Retina (tissue), 1 donor: Measurements from ENCODE around the gene MGRN1.

Source experiments
- DNase-seq: peaks from one replicate; pipeline ENCODE4 v3.0.0-alpha.2; 2016

MGRN1 gene

GRCh38 chr16:4677390-4677789 lies 52.8 kb downstream of the MGRN1 start:
- no peak for DNase-seq

GRCh38 chr16:4677994-4678393 lies 53.4 kb downstream of the MGRN1 start:
- DNase-seq, result no peak

DNA sequence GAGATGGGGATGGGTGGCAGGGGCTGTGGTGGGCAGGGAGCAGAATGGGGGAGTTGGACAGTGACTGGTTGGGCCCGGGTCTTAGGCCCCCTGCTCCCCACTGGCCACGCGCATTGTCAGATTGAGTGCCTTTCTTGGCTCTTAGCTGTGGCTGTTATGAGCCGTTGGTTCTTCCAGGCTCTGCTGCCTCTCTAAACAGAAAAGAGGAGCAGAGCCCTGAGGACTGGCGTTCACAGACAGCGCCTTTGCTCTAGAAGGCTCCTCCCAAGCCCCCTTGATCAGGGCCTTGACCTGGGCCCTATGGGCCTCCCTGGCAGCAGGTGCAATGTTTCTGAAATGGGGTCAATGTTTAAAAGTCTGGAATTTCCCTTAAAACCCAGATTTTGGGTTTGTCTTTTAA lies 54.0 kb downstream of the MGRN1 start:
- DNase-seq, result no peak

DNA sequence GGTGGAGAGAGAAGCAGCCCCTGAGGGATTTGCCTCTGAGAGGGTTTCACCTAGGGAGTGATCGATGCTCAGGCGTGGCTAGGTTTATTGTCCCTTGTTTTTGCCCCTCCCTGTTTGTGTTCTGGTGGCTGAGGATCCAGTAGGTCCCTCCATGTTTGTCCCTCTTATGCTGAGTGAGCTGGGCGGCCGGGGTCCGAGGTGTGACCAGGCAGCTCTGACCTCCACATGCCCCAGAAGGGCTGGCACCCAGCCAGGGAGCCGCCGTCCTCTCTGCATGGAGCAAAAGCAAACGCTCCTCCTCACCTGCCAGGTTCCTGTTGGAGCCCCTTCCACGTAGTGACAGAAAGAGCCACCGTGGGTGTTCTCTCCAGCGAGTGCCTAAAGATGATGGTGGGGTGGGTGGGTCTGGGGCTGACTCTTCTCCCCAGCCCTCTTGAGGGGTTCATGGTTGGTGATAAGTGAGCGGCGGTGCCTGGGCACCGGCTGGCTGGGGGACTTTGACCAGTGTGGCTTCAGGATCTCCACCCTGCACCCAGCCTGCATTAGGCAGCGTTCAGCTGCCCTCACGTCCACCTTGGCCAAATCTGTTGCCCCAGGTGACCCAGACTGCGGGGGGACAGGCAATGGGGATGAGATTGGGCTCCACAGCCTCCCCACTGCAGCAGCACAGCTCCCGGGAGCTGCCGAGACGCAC lies 54.7 kb downstream of the MGRN1 start:
- no peak for DNase-seq

DNA sequence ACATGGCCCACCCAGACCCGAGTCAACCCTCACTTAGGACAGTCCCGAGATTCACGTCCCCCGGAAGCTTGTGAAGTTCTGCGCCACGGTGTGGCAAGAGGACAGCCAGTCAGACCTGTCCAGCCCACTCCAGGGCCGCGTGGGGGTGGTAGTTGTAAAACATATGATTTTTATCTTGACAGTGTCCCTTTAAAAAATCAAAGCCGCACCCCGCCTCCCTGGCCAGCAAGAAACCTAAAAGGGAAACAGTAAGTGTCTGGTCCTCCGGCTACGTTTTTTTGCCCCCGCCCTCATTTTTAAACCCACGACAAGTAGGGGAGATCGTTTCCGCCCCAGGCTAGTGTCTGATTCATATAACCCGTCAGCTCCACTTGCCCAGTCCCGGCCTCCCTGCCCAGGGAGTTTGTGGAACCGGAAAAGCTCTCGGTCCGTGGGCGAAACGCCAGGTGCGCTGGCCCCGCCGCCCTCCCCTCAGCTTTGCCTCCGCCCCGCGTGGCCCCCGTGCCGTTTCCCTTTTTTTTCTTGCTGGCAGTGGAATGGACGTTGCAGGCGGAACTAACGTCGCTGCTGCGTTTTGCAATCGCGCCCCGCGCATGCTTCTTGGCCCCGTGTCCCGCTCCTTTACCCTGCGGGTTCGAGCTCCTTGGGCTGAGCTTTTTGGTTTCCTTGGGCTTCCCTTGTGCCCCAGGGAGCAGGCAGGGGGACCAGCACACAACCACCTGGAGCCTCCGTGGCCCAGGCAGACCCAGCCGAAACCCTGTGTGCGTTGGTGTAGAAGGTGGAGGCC lies 55.4 kb downstream of the MGRN1 start:
- no peak for DNase-seq

- no peak for DNase-seq
Observed at GRCh38 chr16:4680673-4681470, 56.2 kb downstream of the MGRN1 start.

DNA sequence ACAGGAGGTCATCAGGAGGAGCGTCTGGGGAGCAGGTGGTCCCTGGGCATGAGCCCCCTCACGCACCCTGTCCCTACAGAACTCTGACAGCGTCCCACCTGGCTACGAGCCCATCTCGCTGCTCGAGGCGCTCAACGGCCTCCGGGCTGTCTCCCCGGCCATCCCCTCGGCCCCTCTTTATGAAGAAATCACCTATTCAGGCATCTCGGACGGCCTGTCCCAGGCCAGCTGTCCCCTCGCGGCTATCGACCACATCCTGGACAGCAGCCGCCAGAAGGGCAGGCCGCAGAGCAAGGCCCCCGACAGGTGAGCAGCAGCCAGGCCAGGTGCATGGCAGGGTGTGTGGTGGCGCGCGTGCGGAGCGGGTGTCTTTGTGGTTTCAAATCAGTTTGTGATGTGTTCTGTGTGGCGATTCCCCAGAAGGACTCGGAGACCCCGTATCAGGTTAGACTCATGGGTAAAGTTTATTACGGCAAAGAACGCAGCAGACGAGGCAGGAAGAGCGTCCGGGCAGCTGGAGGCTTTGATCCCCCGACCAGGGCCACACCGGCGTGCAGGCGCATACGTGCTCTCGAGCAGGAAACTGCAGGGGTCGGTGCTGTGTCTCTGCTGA lies 57.0 kb downstream of the MGRN1 start:
- no peak for DNase-seq

DNA sequence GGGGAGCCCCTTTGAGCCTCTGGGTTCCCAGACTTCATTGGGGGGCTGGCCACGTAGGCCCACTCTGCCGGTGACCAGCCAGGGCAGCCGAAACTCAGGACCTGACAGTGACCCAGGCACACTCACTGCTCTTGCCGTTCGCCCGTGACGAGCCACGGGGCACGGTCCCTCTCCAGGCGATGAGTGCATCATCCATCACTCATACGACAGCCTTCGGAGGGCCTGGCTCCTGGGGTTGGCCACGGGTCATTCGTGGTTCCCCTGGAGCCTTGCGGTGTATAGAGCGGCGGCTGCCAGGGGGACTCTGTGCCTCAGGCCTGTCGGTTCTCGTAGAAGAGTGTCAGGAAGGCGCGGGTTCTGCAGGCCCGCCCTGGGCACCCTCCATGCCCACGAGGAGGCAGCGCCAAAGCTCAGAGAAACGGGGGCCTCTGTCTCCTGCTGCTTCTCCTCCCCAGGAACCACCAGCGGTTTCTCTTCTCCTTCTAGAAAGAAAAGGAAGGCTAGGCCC lies 57.5 kb downstream of the MGRN1 start:
- no peak for DNase-seq

GRCh38 chr16:4682616-4683254 lies 58.1 kb downstream of the MGRN1 start:
- no peak for DNase-seq

DNA sequence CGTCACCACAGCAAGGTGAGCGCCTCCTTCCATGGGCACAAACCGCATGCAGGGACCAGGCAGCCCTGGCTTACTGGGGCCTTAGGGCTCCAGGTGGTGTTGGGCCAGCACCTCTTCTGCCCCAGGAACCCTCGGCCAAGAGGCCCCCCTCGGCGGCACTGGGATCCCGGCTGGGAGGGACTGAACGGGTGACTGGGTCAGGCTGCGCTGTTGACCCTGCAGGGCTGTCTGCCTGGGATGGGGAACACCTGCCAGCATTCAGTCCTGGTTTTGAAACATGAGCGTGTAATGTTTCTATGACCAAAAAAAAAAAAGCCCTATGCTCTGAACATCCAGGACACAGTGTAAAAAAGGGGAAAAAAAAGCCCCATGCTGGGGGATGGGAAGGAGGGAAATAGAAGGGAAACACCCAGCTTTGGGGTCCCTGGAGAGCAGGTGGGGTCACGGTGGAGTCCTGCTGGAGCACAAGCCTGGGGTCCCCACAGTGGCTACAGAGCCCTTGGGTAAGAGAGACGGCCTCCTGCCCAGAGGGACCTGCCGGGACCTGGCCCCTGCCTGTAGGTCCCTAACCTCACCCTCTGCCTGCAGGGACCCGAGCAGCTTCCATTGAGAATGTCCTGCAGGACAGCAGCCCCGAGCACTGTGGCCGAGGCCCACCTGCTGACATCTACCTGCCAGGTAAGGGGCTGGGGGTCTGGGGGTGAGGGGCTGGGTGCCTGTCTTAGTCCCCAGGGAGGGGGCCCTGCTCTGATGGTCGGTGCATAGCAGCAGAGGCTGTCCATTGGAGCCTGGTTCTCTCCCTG lies 58.8 kb downstream of the MGRN1 start:
- no peak for DNase-seq

GRCh38 chr16:4684058-4684715 lies 59.6 kb downstream of the MGRN1 start:
- DNase-seq, result no peak

DNA sequence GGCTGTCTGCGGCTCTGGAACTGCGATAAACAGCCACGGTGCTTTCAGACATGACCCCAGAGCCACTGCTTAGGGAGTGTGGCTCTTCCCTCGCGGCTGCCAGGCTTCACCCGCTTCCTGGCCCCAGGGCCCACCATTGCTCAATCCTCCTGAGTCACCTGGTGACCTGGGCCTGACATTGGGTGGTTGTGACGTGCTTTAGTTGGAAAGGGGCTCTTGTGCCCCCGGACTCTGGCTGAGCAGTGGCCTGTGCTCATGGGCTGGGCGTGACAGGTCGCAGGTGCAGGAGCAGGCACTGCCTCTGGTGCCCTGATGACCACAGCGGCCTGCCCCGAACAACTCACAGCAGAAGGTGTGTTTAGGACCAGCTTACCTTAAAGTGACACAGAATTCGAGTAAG lies 60.1 kb downstream of the MGRN1 start:
- DNase-seq, result no peak

- no peak for DNase-seq
Observed at GRCh38 chr16:4685292-4685691, 60.7 kb downstream of the MGRN1 start.

DNA sequence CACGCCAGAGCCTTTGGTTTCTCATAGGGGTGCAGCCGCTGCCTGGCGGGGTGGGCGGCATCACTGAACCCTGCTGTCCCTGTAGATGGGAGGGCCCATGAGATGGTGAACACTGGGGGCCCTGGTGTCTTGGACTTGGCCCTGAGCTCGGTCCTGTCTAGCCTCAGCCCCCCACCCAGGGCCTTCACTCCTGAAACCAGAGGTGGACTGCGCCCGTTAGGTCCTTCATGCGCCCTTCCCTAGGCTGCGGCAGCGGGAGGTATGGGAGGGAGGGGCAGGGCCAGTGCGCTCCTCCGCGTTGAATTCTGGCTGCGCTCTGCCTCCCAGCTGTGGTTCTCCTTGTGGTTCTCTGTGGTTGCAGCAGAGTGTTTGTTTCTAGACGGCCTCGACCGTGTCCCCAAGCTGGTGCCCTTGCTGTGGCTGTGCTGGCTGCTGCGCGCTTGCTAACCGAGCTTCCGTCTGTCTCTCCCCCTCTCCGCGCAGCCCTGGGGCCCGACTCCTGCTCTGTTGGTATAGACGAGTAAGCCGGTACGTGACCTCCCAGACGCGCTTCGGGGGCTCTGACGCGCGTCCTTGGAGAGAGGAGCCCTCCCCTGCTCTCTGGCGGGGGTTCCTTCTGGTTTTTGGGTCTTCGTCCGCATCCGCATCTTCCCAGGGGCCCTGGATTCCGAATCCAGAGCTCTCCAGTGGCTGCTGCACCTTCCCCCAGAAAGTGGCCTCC lies 61.3 kb downstream of the MGRN1 start:
- no peak for DNase-seq

- no peak for DNase-seq
Observed at GRCh38 chr16:4686497-4687210, 62.0 kb downstream of the MGRN1 start.

- no peak for DNase-seq
Observed at GRCh38 chr16:4687416-4687815, 62.8 kb downstream of the MGRN1 start.

GRCh38 chr16:4687946-4688673 lies 63.5 kb downstream of the MGRN1 start:
- no peak for DNase-seq

DNA sequence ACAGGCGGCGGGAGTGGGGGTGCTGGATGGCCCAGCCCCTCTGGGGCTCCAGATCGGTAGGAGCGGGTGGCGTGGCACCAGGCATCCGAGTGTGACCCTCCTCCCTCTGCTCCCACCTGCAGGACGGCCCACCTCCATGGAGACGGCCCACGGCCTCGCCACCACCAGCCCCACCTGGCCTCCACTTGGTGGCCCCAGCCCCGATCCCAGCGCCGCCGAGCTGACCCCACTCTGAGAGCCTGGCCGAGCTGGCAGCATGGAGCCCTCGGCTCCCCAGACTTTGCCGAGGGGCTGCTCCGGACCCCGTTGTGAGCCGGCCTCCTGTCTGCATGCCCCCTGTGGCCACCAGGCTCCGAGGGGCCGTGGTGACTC lies 64.0 kb downstream of the MGRN1 start:
- no peak for DNase-seq

GRCh38 chr16:4689091-4689671 lies 64.6 kb downstream of the MGRN1 start:
- DNase-seq, result no peak
